HG03460 (cell line): ENCODE results near the gene GRIN1.

ENCODE experiments used
- ATAC-seq: cut with Tn5 transposase; IDR thresholded peaks from one replicate; pipeline ENCODE4 v1.9.1; 2021; ENCODE audit not compliant: unreplicated experiment

The GRIN1 gene

GRCh38 chr9:137173796-137174664 lies 35.1 kb downstream of the GRIN1 start:
- no peak for ATAC-seq

- ATAC-seq: no peak
Measured at GRCh38 chr9:137174722-137175293, 35.9 kb downstream of the GRIN1 start.

GRCh38 chr9:137175345-137175961 lies 36.5 kb downstream of the GRIN1 start:
- no peak for ATAC-seq

GRCh38 chr9:137176302-137177182 lies 37.6 kb downstream of the GRIN1 start:
- ATAC-seq: no peak

- no peak for ATAC-seq
Measured at GRCh38 chr9:137178201-137178938, 39.4 kb downstream of the GRIN1 start.

- ATAC-seq: no peak
Measured at GRCh38 chr9:137178939-137179630, 40.1 kb downstream of the GRIN1 start.

GRCh38 chr9:137179761-137180160 lies 40.8 kb downstream of the GRIN1 start:
- no peak for ATAC-seq

- no peak for ATAC-seq
Measured at GRCh38 chr9:137180491-137180890, 41.5 kb downstream of the GRIN1 start.

GRCh38 chr9:137181680-137182079 lies 42.7 kb downstream of the GRIN1 start:
- no peak for ATAC-seq

GRCh38 chr9:137182836-137183235 lies 43.9 kb downstream of the GRIN1 start:
- no peak for ATAC-seq

GRCh38 chr9:137183980-137184595 lies 45.1 kb downstream of the GRIN1 start:
- no peak for ATAC-seq

- ATAC-seq: no peak
Measured at GRCh38 chr9:137184881-137185660, 46.1 kb downstream of the GRIN1 start.

- ATAC-seq: no peak
Measured at GRCh38 chr9:137185921-137186320, 47.0 kb downstream of the GRIN1 start.

- ATAC-seq: no peak
Measured at GRCh38 chr9:137186385-137186784, 47.4 kb downstream of the GRIN1 start.

- no peak for ATAC-seq
Measured at GRCh38 chr9:137187386-137187785, 48.4 kb downstream of the GRIN1 start.

- ATAC-seq: no peak
Measured at GRCh38 chr9:137188086-137188489, 49.1 kb downstream of the GRIN1 start.

- peak; percentile 68 for ATAC-seq
Measured at GRCh38 chr9:137188490-137189296, 49.7 kb downstream of the GRIN1 start, which contains the start of the genes ANAPC2 and SSNA1. Gene ANAPC2 (minus strand): TSS chr9:137188560. CDS start chr9:137188532, 28 bp downstream. Gene SSNA1 (plus strand): TSS chr9:137188676. CDS start chr9:137188727, 51 bp downstream.
